A549 treated with CpdA at 1 μM for 4 hours (cell line): ENCODE measurements around the gene TACSTD2. TPM values are rescaled to one million over a fixed set of nuclear protein-coding genes. Genes with fewer than 3 reads are reported as not detected.

Experiments
- total RNA-seq: library from RNA; stranded (reverse); fragments of 200-300 nt; extraction: Qiagen RNA extraction; gene quantifications from 5 replicates; pipeline ENCODE4 v1.2.3, GENCODE V29; 2022; ENCODE audit warnings: low read depth

The TACSTD2 gene
- total RNA-seq = not detected in 5 replicates

GRCh38 chr1:58576727-58577653 lies at the start of gene TACSTD2:
TACSTD2 (minus strand) TSS chr1:58577252; CDS start chr1:58577156, 96 bp downstream.

GRCh38 chr1:58546520-58547308 lies 30.3 kb downstream of the TACSTD2 start, which contains the start of gene OMA1:
OMA1 (minus strand) TSS chr1:58546726; CDS start chr1:58539294, 7,432 bp downstream.

Other genes with a start within 250 kb of the TACSTD2 start
- gene OMA1, start 30.5 kb downstream of the TACSTD2 start, total RNA-seq = 5.7 to 7.5 TPM (median 7.0 TPM) in 5 replicates
- 3.7 to 5.5 TPM (median 5.2 TPM) in 5 replicates for gene MYSM1, start 122.8 kb upstream of the TACSTD2 start, total RNA-seq
- 35.9 to 48.7 TPM (median 41.4 TPM) in 5 replicates for gene JUN, start 206.8 kb upstream of the TACSTD2 start, total RNA-seq